T47D (cell line): ENCODE data around the gene RER1.

Experiments used
- DNase-seq, 2 experiments: peaks; one replicate each; pipeline versions ENCODE4 v3.0.0 to v3.0.0-alpha.2; 2011 to 2012; ENCODE audit warnings: low read depth in 1 of 2, low spot score in 1 of 2
- JUND ChIP-seq: IDR thresholded peaks from 2 replicates; pipeline ENCODE4 v1.6.1; 2012; ENCODE audit warnings: low read depth
- in situ Hi-C: cut with HindIII; loops from 2 replicates; pipeline ENCODE4 v1.10.0; 2016; ENCODE audit warnings: low sequenced_read_pairs, low pct_unique_long_range_greater_than_20kb

The RER1 gene

GRCh38 chr1:2391041-2391930 lies at the start of gene RER1, which contains the start of gene MORN1:
Gene RER1 (plus strand): TSS chr1:2391841. CDS start chr1:2395791, 3,950 bp downstream.
Gene MORN1 (minus strand): TSS chr1:2391554. CDS start chr1:2391533, 21 bp downstream.
- DNase-seq: peak; percentile 96 to 98
- in situ Hi-C loops: no loop called here
- no peak for TF ChIP-seq JUND

DNA sequence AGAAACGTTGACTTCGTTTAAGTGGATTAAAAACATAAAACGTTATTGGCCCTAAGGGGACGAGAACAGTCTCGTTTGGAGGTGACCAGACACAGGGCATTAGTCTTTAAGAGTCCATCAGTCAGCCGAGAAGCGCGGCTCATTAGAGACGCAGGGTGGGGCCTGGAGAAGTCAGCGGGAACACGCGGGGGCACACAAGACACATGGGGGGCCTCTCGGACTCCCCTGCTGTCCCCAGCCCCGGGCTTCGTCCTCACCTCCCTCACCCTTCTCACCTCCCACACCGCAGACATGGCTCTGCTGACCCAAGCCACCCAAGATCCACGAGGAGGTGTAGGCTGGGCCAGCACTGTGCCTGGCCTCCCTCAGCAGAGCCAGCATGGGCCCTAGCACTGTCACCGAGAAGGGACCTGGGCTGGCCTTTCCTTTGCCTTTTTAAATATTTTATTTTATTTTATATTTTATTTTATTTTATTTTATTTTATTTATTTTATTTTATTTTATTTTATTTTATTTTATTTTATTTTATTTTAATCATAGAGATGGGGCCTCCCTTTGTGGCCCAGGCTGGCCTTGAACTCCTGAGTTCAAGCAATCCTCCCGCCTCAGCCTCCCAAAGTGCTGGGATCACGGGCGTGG lies 49.1 kb upstream of the RER1 start:
- DNase-seq: no peak
- TF ChIP-seq JUND: no peak
- in situ Hi-C loops: no loop called here

DNA sequence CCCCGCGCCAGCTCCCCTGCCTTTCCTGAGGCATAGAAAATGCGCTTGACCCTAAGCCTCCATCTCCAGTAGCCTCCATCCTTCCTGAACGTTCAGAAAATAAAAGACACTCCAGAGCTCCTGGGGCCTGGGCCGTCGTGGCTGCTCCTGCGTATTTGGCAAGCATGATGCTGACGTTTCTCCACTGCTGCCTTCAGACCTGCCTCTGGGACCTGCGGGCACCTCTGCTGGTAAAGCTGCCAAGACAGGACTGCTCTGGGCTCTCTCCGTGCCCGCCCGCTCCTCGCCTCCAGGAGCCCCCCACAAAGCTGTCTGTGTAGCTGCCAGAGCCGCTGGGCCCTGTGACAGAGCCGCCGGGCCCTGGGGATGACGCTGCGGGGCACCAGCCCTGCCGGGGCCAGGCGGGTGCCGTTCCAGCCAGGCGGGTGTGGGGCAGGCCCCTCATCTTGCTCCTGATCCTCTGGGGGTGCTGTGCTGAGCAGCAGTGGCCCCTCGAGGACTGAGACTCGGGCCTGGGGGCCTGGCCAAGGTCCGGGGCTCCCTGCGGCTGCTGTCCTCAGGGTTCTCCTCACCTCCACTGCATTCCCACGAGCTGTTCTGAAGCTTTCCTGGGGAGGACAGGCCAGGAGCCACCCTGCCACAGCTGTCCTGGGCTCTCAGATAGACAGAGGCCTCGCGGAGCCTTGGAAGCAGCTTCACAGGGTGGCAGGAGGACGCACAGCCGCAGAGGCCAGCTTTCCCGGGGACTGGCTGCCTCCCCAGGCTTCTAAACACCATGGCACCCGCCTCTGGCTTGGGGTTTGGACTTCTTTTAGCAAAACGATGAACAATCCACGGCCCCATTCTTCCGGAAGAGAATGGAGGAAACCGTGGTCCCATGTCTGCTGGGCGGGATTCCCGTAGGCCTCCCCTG lies 48.4 kb upstream of the RER1 start:
- in situ Hi-C loops: no loop called here
- no peak for TF ChIP-seq JUND
- no peak for DNase-seq

GRCh38 chr1:2344121-2344681 lies 47.4 kb upstream of the RER1 start:
- TF ChIP-seq JUND: no peak
- in situ Hi-C loops: no loop called here
- DNase-seq: no peak

DNA sequence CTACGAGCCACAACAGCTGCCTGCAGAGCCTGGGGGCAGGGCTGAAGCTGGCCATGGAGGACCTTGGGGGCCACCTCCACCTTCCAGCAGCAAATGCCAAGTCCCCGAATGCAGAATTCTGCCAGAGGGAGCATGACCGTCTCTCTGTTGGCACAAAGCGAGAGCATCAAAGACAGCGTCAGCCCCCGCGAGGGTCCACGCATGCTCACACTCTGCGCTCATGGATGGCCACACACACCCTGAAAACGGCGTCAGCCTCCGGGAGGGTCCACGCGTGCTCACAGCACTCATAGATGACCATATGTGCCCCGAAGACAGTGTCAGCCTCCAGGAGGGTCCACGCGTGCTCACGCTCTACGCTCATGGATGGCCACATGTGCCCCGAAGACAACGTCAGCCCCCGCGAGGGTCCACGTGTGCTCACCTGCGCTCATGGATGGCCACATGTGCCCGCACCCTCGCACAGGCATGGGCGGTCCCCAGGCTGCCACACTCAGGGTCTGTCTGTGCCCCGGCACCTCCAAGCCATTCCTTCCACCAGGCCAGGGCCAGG lies 46.8 kb upstream of the RER1 start:
- in situ Hi-C loops: no loop called here
- TF ChIP-seq JUND: no peak
- no peak for DNase-seq

GRCh38 chr1:2345297-2346075 lies 46.2 kb upstream of the RER1 start:
- no peak for DNase-seq
- no peak for TF ChIP-seq JUND
- in situ Hi-C loops: no loop called here

- no peak for TF ChIP-seq JUND
- no peak for DNase-seq
- in situ Hi-C loops: no loop called here
These were observed 44.8 kb upstream of the RER1 start for GRCh38 chr1:2346691-2347408.

DNA sequence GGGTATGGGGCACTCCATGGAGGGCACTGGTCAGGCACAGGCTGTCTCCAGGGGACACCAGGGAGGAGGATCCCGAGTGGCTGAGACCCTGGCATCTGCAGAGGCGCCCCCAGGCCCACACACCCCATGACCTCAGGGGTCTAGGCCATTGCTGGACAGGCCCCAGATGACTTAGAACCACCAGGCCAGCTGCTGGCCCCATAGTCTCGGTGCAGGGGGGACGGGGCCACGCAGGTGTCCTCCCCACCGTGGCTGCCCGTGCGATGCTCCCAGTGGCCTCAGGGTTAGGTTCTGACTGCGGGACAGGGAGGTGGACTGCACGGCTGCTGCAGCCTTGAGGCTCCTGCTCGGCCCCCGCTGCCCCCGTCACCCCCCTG lies 44.2 kb upstream of the RER1 start:
- DNase-seq: no peak
- in situ Hi-C loops: no loop called here

GRCh38 chr1:2347896-2348295 lies 43.7 kb upstream of the RER1 start:
- no peak for TF ChIP-seq JUND
- DNase-seq: no peak
- in situ Hi-C loops: no loop called here

More for the DNA sequence above, 44.2 kb upstream of the RER1 start:
- no peak for TF ChIP-seq JUND

- in situ Hi-C loops: no loop called here
- no peak for DNase-seq
- no peak for TF ChIP-seq JUND
These were observed 43.0 kb upstream of the RER1 start for GRCh38 chr1:2348346-2349325.
